Bronchial epithelial cell (primary cell): ENCODE measurements around the gene RUNX1. TPM values are rescaled to one million over a fixed set of nuclear protein-coding genes. Genes with fewer than 3 reads are reported as not detected.
A peak's percentile ranks its signal among the peaks of the same experiment; 100 is the strongest.

Source experiments
- DNase-seq: peaks from one replicate; pipeline ENCODE4 v3.0.0-alpha.2; 2010; ENCODE audit warnings: low read depth
- FAIRE-seq: peaks from 2 replicates; lab custom pipeline; 2011; peaks lifted over from hg19 to GRCh38; lab: Jason Lieb, UNC
- H3K27me3 ChIP-seq: 2 replicates; pipeline ENCODE4 v1.5.1; 2011; ENCODE audit warnings: low read length; ENCODE audit not compliant: control insufficient read depth, insufficient read depth
- H3K36me3 ChIP-seq: 2 replicates; pipeline ENCODE4 v1.5.1; 2011; ENCODE audit warnings: low read length; ENCODE audit not compliant: control insufficient read depth, insufficient read depth
- H3K4me3 ChIP-seq: 2 replicates; pipeline ENCODE4 v1.5.1; 2011; ENCODE audit warnings: mild to moderate bottlenecking, low read depth, low read length, control low read depth
- CTCF ChIP-seq: IDR thresholded peaks from 2 replicates; pipeline ENCODE4 v1.5.1; 2011; ENCODE audit warnings: mild to moderate bottlenecking, moderate library complexity, low read length, control low read depth, inconsistent platforms; ENCODE audit not compliant: insufficient read depth, severe bottlenecking
- total RNA-seq: library from RNA; depleted of rRNA; stranded (reverse); fragments of >200 nt; gene quantifications from 2 replicates; pipeline ENCODE4 v1.2.1, GENCODE V29; 2014

RUNX1 gene
- total RNA-seq, 1 donor from 2014 or later, result 11.8 TPM

- TF ChIP-seq CTCF, result no peak
- DNase-seq, result no peak
- Histone ChIP-seq H3K36me3 (no peaks in the 10 kb centered on the region), H3K27me3 (no peaks in the 10 kb centered on the region), H3K4me3 (no peak overlapping the region)
- FAIRE-seq, result no peak
Observed at GRCh38 chr21:35015435-35016024, 33.6 kb downstream of the RUNX1 start.

- Histone ChIP-seq H3K36me3 (no peaks in the 10 kb centered on the region), H3K27me3 (no peaks in the 10 kb centered on the region), H3K4me3 (no peak overlapping the region)
- no peak for TF ChIP-seq CTCF
- peak; percentile 81 for DNase-seq
- no peak for FAIRE-seq
Observed at GRCh38 chr21:35014302-35015041, 34.6 kb downstream of the RUNX1 start.

DNA sequence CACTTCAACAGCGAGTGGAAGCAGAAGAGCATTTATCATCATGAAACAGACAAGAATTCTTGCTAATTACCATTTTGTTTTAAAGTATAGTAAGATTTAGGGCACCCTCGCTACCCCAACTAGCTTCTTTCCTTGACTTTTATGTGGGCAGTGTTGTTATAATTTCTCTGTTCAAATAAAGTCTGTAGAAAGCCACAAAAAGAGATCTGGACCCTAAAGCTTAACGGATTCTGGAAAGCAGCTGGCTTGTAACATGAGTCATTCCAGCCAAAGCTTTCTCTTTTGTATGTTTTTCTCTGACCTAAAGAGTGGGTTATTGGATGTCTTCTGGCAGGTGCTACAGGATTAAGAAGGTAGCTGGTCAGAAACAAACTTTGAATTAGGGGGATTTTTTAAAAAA is 37.4 kb downstream of the RUNX1 start:
- no peak for TF ChIP-seq CTCF
- FAIRE-seq (no peak), DNase-seq (peak; percentile 8)
- Histone ChIP-seq H3K36me3 (no peaks in the 10 kb centered on the region), H3K27me3 (no peaks in the 10 kb centered on the region), H3K4me3 (no peak overlapping the region)

GRCh38 chr21:35010447-35010846 is 38.7 kb downstream of the RUNX1 start:
- DNase-seq, result no peak
- TF ChIP-seq CTCF, result no peak
- Histone ChIP-seq H3K27me3 (no peaks in the 10 kb centered on the region), H3K36me3 (no peaks in the 10 kb centered on the region), H3K4me3 (no peak overlapping the region)
- no peak for FAIRE-seq

GRCh38 chr21:35007348-35007747 is 41.8 kb downstream of the RUNX1 start:
- no peak overlapping the region for H3K4me3 ChIP-seq
- TF ChIP-seq CTCF, result no peak
- FAIRE-seq (no peak), DNase-seq (no peak)
- no peaks in the 10 kb centered on the region for H3K36me3 ChIP-seq
- no peaks in the 10 kb centered on the region for H3K27me3 ChIP-seq
